ENCODE data around the gene OR52N4. TPM values are rescaled to one million over a fixed set of nuclear protein-coding genes. Genes with fewer than 3 reads are reported as not detected.
A peak's percentile ranks its signal among the peaks of the same experiment; 100 is the strongest.
"Not testable (repeated sequence)": the region's sequence is repeated elsewhere in the genome, so short reads cannot be mapped to it uniquely, and the experiment has no call there.

The OR52N4 gene
- total RNA-seq (2022) (not detected in 2 replicates), Bru-seq, nascent RNA (not detected), BruChase-seq, experiment 1, labeled RNA remaining after a 6-hour chase (not detected), BruChase-seq, experiment 2, labeled RNA remaining after a 2-hour chase (percentile 12 among the genes with signal in this experiment)
- long read RNA-seq = 0 reads

DNA sequence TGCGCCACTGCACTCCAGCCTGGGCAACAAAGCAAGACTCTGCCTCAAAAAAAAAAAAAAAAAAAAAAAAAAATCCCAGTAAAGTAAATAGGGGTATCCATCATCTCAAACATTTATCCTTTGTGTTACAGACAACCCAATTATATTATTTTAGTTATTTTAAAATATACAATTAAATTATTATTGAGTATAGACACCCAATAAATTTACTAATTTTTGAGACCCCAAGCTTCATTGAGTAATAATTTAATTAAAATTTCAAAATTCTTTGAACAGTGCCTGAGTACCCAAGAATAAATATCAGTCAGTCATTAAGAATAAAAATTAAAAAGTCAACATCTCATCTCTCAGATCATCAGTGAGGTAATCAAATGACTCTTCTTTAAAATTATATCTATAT lies at the start of gene OR52N4:
Gene OR52N4, plus strand, starts transcription at position 301 of the 400 bp plus-strand sequence. CDS start 498 bp downstream, outside the sequence.
- H3K36me3 Mint-ChIP-seq (ENCODE audit: insufficient read depth, unreplicated experiment) = peaks cover 6% of the 10 kb centered on the region
- no peaks in the 10 kb centered on the region for H3K4me1 Mint-ChIP-seq (ENCODE audit: insufficient read depth, unreplicated experiment)
- H3K9me3 Mint-ChIP-seq (ENCODE audit: unreplicated experiment) = no peaks in the 10 kb centered on the region
- no peak within 1 kb of the TSS for H3K4me3 Mint-ChIP-seq (ENCODE audit: unreplicated experiment)
- no peak for DNase-seq (ENCODE audit: unreplicated experiment)
- peaks cover 81% of the 10 kb centered on the region for H3K27me3 Mint-ChIP-seq (ENCODE audit: insufficient read depth, unreplicated experiment)
- no peak within 1 kb of the TSS for H3K27ac Mint-ChIP-seq (ENCODE audit: low read depth, unreplicated experiment)
- TF ChIP-seq, protein P1, sequence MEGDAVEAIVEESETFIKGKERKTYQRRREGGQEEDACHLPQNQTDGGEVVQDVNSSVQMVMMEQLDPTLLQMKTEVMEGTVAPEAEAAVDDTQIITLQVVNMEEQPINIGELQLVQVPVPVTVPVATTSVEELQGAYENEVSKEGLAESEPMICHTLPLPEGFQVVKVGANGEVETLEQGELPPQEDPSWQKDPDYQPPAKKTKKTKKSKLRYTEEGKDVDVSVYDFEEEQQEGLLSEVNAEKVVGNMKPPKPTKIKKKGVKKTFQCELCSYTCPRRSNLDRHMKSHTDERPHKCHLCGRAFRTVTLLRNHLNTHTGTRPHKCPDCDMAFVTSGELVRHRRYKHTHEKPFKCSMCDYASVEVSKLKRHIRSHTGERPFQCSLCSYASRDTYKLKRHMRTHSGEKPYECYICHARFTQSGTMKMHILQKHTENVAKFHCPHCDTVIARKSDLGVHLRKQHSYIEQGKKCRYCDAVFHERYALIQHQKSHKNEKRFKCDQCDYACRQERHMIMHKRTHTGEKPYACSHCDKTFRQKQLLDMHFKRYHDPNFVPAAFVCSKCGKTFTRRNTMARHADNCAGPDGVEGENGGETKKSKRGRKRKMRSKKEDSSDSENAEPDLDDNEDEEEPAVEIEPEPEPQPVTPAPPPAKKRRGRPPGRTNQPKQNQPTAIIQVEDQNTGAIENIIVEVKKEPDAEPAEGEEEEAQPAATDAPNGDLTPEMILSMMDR (IDR thresholded peaks at IDR 0.05; ENCODE audit: unreplicated experiment) = no peak
- BruUV-seq (replicated peaks) = no TSS peak
- ChIA-PET CTCF (no interaction called here), POLR2A (no interaction called here)
- intact Hi-C loops (cut with micrococcal nuclease) = no loop called here

DNA sequence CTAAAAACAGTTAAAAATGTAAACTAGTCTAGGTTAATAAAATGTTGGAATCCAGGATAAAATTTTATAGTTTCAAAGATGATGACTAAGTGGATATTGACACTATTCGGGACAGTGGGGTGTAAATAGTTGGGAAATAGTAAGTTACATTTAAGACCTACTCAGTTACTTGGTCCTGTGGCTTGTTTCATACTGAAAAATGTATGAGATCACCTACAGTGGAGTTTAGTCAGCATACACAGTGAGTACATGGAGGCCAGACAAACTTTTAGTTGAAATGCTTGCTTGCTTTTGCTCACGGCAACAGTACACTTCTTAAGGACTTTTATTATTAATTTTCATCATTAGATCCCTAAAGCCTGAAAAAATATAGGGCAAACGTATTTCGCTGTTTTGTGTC lies 48.4 kb upstream of the OR52N4 start:
- no TSS peak for BruUV-seq (replicated peaks)
- Mint-ChIP-seq H3K27me3 (ENCODE audit: insufficient read depth, unreplicated experiment) (no peaks in the 10 kb centered on the region), H3K4me3 (ENCODE audit: unreplicated experiment) (no peak overlapping the region), H3K9me3 (ENCODE audit: unreplicated experiment) (no peaks in the 10 kb centered on the region), H3K4me1 (ENCODE audit: insufficient read depth, unreplicated experiment) (no peaks in the 10 kb centered on the region), H3K27ac (ENCODE audit: low read depth, unreplicated experiment) (no peak overlapping the region), H3K36me3 (ENCODE audit: insufficient read depth, unreplicated experiment) (peaks cover 46% of the 10 kb centered on the region)
- TF ChIP-seq, protein P1 (IDR thresholded peaks at IDR 0.05; ENCODE audit: unreplicated experiment) = no peak
- CTCF ChIA-PET = interaction anchor here (0.6 to 1.1 kb wide), 2 partner anchors 92 to 110 kb away, joined by 3 read pairs; partner anchors contain the start of gene TRIM6
- no peak for DNase-seq (ENCODE audit: unreplicated experiment)
- POLR2A ChIA-PET = interaction anchor here (0.6 kb wide), 1 partner anchor 294 kb away, joined by 3 read pairs; no protein-coding TSS in a partner anchor
- intact Hi-C loops (cut with micrococcal nuclease) = no loop called here

DNA sequence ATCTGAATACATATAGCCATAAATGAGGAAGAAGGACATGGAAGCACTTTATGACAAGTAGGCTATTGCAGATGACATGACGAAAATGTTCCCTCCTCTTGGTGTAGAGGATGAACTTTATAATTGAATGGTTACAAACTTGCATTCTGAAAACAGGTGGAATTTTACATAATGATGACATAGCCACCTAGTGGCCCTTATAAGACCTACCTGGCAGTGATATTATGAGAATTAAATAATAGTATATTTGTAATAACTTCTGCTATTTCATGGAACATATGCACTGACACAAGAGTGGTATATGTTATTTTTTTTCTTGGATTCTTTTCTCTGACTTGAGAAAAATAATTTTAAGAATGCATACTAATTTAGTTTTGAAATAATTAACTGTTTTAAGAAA lies 41.5 kb upstream of the OR52N4 start:
- CTCF ChIA-PET = interaction anchor here (0.7 to 4.0 kb wide), 8 partner anchors 11 to 432 kb away, joined by 3 to 35 read pairs (median 4); partner anchors contain the start of gene TRIM5
- no TSS peak for BruUV-seq (replicated peaks)
- H3K36me3 Mint-ChIP-seq (ENCODE audit: insufficient read depth, unreplicated experiment) = peaks cover 15% of the 10 kb centered on the region
- POLR2A ChIA-PET = interaction anchor here (0.7 kb wide), 1 partner anchor 607 kb away, joined by 3 read pairs; no protein-coding TSS in a partner anchor
- peak; percentile 24 for DNase-seq (ENCODE audit: unreplicated experiment)
- TF ChIP-seq, protein P1 (IDR thresholded peaks at IDR 0.05; ENCODE audit: unreplicated experiment) = peak; percentile 37
- no peaks in the 10 kb centered on the region for H3K27me3 Mint-ChIP-seq (ENCODE audit: insufficient read depth, unreplicated experiment)
- H3K4me1 Mint-ChIP-seq (ENCODE audit: insufficient read depth, unreplicated experiment) = no peaks in the 10 kb centered on the region
- H3K9me3 Mint-ChIP-seq (ENCODE audit: unreplicated experiment) = no peaks in the 10 kb centered on the region
- no peak overlapping the region for H3K27ac Mint-ChIP-seq (ENCODE audit: low read depth, unreplicated experiment)
- H3K4me3 Mint-ChIP-seq (ENCODE audit: unreplicated experiment) = no peak overlapping the region
- intact Hi-C loops (cut with micrococcal nuclease) = loop anchor here (1.0 kb wide), 3 partner anchors 28 to 236 kb away; no protein-coding TSS in a partner anchor

DNA sequence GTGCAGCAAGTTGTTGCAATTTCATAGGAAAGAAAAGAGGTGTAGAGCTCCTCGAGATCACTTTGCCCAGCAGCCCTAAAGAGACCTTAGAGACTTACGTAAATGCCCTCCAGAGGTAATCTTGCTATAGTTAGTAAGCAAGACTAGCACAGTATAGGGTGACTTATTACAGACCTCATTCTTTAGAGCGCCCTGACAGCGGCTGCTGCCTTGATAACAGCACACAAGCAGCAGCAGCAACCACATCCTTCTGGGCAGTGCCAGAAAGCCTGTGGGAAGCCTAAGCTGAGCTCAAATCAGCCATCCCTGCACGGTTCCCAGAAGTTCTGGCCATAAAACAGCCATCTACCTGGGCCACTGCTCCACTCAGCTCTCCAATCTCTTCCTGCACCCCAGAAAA lies 40.3 kb upstream of the OR52N4 start:
- POLR2A ChIA-PET = interaction anchor here (0.9 kb wide), 1 partner anchor 23 kb away, joined by 8 read pairs; the partner anchor contains the start of gene TRIM22
- CTCF ChIA-PET = interaction anchor here (0.6 to 4.0 kb wide), 8 partner anchors 22 to 237 kb away, joined by 3 to 35 read pairs (median 4); partner anchors contain the start of genes OR52N5 and TRIM5
- no TSS peak for BruUV-seq (replicated peaks)

DNA sequence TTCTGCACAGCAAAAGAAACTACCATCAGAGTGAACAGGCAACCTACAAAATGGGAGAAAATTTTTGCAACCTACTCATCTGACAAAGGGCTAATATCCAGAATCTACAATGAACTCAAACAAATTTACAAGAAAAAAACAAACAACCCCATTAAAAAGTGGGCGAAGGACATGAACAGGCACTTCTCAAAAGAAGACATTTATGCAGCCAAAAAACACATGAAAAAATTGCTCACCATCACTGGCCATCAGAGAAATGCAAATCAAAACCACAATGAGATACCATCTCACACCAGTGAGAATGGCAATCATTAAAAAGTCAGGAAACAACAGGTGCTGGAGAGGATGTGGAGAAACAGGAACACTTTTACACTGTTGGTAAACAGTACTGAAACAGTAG lies 37.5 kb upstream of the OR52N4 start:
- H3K27ac Mint-ChIP-seq (ENCODE audit: low read depth, unreplicated experiment); CTCF ChIA-PET; H3K4me1 Mint-ChIP-seq (ENCODE audit: insufficient read depth, unreplicated experiment); POLR2A ChIA-PET; BruUV-seq (replicated peaks); DNase-seq (ENCODE audit: unreplicated experiment); H3K9me3 Mint-ChIP-seq (ENCODE audit: unreplicated experiment); H3K36me3 Mint-ChIP-seq (ENCODE audit: insufficient read depth, unreplicated experiment); H3K4me3 Mint-ChIP-seq (ENCODE audit: unreplicated experiment); intact Hi-C loops (cut with micrococcal nuclease): not testable (repeated sequence)
- peaks cover 36% of the 10 kb centered on the region for H3K27me3 Mint-ChIP-seq (ENCODE audit: insufficient read depth, unreplicated experiment)

More for the DNA sequence above, 40.3 kb upstream of the OR52N4 start:
- H3K36me3 Mint-ChIP-seq (ENCODE audit: insufficient read depth, unreplicated experiment) = peaks cover 7% of the 10 kb centered on the region
- H3K4me3 Mint-ChIP-seq (ENCODE audit: unreplicated experiment) = no peak overlapping the region
- H3K27me3 Mint-ChIP-seq (ENCODE audit: insufficient read depth, unreplicated experiment) = peaks cover 11% of the 10 kb centered on the region
- DNase-seq (ENCODE audit: unreplicated experiment) = no peak
- H3K4me1 Mint-ChIP-seq (ENCODE audit: insufficient read depth, unreplicated experiment) = no peaks in the 10 kb centered on the region
- no peak overlapping the region for H3K27ac Mint-ChIP-seq (ENCODE audit: low read depth, unreplicated experiment)
- intact Hi-C loops (cut with micrococcal nuclease) = no loop called here
- no peaks in the 10 kb centered on the region for H3K9me3 Mint-ChIP-seq (ENCODE audit: unreplicated experiment)
- TF ChIP-seq, protein P1 (IDR thresholded peaks at IDR 0.05; ENCODE audit: unreplicated experiment) = no peak

Data from MCF 10A (cell line).